ENCODE data around the gene JMJD1C.
"Not testable (repeated sequence)": the region's sequence is repeated elsewhere in the genome, so short reads cannot be mapped to it uniquely, and the experiment has no call there.

The JMJD1C gene

DNA sequence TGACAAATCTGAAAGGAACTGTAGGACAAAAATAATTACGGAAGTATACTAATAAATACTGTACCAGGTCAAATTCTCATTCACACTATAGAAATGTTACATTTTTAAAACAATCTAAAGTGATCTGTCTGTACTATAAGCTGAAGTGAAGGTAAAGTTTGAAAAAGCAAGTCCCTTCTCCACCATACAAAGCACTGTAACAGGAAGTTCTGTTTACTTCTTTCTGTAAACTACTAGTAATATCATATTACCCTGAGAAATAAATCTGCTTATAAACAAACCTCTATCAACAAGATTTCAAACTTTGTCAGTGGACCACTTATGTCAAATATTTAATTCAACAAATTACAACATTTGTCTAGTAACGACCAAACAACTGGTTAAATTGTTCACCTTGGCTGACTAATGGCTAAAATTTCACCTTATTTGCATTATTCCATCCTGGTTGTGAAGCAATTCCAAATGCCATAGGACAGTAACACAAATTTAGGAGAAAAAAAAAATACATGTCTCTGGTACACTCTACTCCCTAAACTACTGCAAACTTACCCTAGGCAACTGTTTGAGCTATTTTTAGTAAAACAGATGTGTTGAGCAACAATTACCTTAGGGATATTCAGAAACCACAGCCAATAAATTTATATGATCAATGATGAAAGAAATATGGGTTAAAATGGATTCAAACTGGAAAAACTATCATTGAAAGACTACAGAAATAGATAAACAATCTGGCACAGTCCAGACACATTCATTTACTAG, 206.7 kb downstream of the JMJD1C start:
- DNase-seq (ENCODE audit: low read depth in 3 of 3), result no peak

DNA sequence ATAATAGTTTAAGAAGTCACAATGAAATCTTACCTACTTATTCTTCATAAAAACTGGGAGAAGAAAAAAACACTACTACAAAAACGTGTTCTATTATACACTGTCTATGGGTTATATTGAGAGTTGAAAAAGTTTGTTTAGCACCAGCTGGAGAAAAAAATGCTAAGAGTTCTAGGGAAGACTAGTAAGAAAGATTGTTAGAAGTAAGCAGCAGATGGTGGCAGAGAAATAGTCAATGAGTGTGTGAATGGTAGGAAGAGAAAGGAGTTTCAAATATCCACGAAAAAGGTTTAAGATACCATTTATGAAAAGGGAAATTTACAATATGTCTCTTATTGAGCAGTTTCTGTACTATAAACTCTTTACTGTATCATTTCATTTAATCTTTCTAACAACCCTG, 208.0 kb downstream of the JMJD1C start:
- no peak for DNase-seq (ENCODE audit: low read depth in 3 of 3)

- no peak for DNase-seq (ENCODE audit: low read depth in 3 of 3)
Observed at GRCh38 chr10:63256009-63256773, 209.6 kb downstream of the JMJD1C start.

- no peak for DNase-seq (ENCODE audit: low read depth in 3 of 3)
Observed at GRCh38 chr10:63255316-63255715, 210.5 kb downstream of the JMJD1C start.

DNA sequence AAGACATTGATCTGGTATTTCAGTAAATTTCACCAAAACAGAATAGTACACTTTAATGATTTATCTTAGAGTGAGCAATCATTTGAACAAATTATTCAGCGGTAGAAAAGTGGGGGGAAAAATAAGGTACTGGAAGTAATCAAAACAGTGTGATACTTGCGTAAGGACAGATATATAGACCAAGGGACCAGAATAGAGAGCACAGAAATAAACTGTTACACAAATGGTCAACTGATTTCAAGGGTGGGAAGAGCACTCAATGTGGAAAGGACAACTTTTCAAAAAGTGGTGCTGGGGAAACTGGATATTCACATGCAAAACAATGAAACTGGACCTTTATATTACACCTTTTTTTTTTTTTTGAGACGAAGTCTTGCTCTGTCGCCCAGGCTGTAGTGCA, 212.7 kb downstream of the JMJD1C start:
- DNase-seq (ENCODE audit: low read depth in 3 of 3), result no peak

DNA sequence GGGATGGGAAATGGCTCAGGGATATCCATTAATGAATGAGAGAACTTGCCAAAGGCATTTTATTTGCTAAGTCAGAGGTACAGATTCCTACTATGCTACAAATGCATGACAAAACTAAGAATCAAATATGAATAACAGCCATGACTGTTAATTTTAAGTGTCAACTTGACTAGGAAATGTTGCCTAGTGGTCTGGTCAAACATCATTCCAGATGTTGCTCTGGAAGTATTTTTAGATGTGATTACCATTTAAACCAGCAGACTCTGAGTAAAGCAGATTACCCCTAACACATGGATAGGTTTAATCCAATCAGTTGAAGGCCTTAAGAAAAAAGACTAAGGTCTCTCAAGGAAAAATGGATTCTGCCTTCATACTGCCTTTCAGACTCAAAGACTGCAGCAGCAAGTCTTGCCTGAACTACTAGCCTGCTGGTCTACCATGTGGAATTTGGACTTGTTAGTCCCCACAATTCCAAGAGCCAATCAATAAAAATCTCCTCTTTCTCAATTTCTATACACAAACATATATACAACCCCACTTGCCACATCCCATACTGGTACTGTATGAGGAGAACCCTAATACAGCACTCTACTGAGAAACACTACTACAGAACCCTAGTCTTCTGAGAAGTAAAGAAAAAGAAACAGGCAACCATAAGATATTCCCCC, 213.5 kb downstream of the JMJD1C start:
- no peak for DNase-seq (ENCODE audit: low read depth in 3 of 3)

DNA sequence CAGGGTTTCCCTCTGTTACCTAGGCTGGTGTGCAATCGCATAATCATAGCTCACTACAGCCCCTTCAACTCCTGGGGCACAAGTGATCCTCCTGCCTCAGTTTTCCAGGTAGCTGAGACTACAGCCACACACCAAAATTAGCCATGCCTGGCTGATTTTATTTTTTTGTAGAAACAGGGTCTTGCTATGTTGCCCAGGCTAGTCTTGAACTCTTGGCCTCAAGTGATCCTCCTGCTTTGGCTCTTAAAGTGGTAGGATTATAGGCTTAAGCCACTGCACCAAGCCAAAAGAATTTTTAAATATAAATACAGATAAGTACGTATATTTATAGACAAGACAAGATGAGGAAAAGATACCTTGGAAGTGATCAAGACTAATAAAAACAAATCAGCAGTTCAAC, 215.7 kb downstream of the JMJD1C start:
- DNase-seq (ENCODE audit: low read depth in 3 of 3), result no peak

DNA sequence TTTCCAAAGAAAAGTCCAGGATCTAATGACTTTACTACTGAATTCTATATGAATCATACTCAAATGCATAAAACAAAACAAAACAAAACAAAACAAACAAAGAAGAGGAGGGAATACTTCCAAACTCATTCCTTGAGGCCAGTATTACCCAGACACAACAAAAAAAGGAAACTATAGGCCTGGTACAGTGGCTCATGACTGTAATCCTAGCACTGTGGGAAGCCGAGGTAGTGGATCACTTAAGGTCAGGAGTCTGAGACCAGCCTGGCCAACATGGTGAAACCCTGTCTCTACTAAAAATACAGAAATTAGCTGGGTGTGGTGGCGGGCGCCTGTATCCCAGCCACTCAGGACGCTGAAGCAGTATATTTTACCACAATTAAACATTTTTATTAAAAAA, 218.0 kb downstream of the JMJD1C start:
- DNase-seq (ENCODE audit: low read depth in 3 of 3), result no peak

DNA sequence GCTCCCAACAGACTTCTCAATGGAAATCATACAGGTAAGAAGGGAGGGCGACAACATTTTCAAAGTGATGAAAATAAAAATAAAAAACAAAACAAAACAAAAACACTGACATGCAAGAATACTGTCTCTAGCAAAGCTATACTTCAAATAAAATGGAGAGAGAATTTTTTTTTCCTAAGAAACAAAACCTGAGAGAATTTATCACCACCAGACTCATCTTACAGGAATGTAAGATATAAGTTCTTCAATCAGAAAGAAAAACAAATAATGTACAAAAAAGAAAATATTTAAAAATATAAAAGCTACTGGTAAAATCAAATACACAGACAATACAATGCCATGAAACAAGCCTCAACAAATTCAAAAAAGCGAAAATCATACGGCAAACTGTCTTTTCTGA, 219.4 kb downstream of the JMJD1C start:
- DNase-seq (ENCODE audit: low read depth in 3 of 3), result no peak

GRCh38 chr10:63241841-63242281, 223.9 kb downstream of the JMJD1C start:
- DNase-seq (ENCODE audit: low read depth in 3 of 3), result no peak

DNA sequence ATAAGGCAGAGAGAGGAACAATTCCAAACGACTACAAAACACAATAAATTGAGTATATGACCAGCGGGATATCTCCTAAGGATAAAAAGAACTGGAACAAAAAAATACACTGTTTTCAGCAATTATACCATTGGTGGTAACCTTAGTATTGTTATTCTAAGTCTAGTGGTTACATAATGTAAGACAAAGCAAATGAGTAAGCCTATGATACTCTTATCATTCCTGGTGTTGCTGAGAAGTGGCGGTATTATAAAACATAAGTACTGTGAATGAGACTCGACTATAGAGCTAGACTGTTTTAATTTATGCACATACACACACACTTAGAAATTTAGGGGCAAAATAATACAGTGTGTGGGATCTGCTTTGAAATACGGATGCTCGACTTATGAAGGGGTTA, 225.0 kb downstream of the JMJD1C start:
- no peak for DNase-seq (ENCODE audit: low read depth in 3 of 3)

DNA sequence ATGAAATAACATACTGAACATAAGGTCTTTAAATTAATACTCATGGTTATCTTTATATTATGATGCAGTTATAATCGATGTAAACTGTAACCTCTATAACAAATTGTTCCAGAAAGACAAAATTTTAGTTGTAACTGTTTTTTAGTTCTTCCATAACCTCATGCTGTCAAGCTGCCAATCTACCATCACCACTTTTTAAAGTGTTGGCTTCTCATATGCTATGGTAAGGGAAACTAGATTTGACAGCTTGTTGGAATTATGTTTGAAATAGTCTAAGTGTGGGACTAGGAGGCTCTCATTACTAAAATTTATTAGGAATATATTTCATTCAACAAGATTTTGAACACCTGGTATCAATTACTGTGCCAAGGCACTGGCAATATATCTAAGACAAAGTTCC, 227.3 kb downstream of the JMJD1C start:
- DNase-seq (ENCODE audit: low read depth in 3 of 3), result no peak

DNA sequence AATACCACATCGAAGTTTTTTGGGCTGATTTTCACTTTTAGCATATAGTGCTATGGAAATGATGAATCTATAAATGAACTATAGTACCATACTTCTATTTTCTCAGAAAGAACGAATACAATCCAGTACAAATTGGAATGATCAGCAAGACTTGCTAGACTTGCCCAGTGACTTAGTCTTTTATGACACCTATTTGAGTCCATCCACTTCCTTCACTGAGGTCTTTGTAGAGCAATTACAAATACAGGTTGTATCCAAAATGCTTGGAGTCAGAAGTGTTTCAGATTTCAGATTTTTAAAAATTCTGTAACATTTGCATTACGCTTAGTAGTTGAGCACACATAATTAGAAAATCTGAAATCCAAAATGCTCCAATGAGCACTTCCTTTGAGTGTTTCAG, 228.4 kb downstream of the JMJD1C start:
- DNase-seq (ENCODE audit: low read depth in 3 of 3), result no peak

DNA sequence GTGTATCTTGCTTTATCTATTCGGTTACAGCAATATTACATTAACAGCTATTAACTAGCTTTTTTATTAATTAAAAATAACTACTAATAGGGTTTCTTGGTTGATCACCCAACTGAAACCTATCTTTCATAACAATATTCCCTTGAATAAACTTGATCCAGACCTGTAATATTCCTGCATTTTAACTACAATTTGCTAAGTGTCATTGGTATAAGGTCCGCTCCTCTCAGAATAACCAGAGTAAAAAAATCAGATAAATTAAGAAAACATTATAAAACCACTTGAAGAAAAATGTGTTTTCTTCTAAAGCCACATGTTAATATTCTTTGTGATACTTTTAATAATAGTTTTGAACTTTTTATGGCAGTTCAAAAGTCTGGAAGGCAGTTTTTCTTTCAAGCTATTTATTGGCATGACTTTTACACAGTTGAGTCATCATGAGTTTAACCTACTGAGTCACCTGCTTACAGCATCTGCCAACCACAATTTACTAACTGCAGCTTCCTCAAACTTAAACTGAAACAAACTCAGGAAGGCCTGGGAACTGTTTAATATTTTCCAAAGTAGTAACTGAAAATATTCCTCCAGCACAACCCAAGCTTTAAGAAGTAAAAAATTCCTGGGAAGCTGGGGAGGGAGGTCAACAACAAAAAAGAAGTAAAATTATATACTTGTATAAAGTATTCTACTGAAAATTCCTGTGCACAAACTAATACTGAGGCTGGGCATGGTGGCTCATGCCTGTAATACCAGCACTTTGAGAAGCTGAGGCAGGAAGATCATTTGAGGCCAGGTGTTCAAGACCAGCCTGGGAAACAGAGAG, 229.5 kb downstream of the JMJD1C start:
- no peak for DNase-seq (ENCODE audit: low read depth in 3 of 3)

GRCh38 chr10:63235136-63235535, 230.6 kb downstream of the JMJD1C start:
- DNase-seq (ENCODE audit: low read depth in 3 of 3), result not testable (repeated sequence)

GRCh38 chr10:63229161-63229560, 236.6 kb downstream of the JMJD1C start:
- DNase-seq (ENCODE audit: low read depth in 3 of 3), result no peak

DNA sequence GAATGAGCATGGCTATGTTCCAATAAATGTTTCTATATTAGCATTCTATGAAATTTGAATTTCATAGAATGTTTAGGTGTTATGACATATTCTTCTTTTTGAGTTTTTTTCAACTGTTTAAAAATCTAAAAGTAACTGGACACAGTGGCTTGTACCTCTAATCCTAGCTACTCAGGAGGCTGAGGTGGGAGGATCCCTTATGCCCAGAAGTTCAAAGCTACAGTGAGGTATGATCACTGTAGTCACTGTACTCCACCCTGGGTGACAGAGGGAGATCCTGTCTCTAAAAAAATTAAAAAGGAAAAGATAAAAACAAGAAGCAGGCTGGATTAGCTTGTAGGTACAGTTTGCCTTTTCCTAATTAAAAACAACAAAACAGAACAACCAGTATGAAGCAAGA, 237.5 kb downstream of the JMJD1C start:
- no peak for DNase-seq (ENCODE audit: low read depth in 3 of 3)

DNA sequence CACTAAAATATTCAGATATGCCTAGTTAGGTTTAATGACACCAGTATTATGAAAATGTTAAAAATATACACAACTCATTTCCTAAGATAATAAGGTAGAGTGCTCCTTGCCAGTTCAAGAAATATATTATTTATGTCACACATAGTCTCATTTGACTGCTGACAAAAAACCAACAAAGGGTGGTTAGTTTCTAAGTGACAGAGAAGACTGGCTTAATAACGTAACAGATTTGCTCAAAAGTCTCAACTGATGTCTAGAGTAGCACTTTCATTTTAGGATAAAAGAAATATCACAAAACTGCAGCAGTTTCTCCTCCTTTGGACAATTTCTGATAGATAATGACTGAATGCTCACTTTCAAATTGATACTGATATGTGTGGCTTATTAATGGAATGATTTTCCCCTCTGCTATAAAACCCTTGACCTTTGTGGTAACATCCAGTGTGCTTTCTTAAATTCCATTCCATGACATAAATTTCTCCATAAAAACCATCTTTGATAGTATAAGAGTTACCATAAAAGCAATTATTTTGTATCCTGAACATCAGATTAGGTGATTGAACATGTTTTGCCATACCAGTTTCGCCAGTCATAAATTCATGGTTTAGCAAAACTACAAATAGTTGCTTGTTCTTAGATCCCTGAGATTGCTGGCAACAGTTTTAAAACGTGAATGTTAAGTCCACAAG, 238.4 kb downstream of the JMJD1C start:
- DNase-seq (ENCODE audit: low read depth in 3 of 3), result no peak

GRCh38 chr10:63224241-63224640, 241.5 kb downstream of the JMJD1C start:
- DNase-seq (ENCODE audit: low read depth in 3 of 3), result no peak

GRCh38 chr10:63221950-63222349, 243.8 kb downstream of the JMJD1C start:
- no peak for DNase-seq (ENCODE audit: low read depth in 3 of 3)

GRCh38 chr10:63219749-63220148, 246.0 kb downstream of the JMJD1C start:
- DNase-seq (ENCODE audit: low read depth in 3 of 3), result no peak
